GM18867 (cell line): ENCODE measurements around the gene MOB3B.

Experiments
- ATAC-seq: cut with Tn5 transposase; IDR thresholded peaks from one replicate; pipeline ENCODE4 v1.9.1; 2021; ENCODE audit warnings: mild to moderate bottlenecking, moderate library complexity; ENCODE audit not compliant: unreplicated experiment

MOB3B gene

GRCh38 chr9:27394154-27394825 lies 135.3 kb downstream of the MOB3B start:
- no peak for ATAC-seq

GRCh38 chr9:27393054-27393846 lies 136.4 kb downstream of the MOB3B start:
- ATAC-seq: no peak

GRCh38 chr9:27392451-27392850 lies 137.2 kb downstream of the MOB3B start:
- no peak for ATAC-seq

- no peak for ATAC-seq
These were observed 138.3 kb downstream of the MOB3B start for GRCh38 chr9:27391040-27391895.

GRCh38 chr9:27388150-27388549 lies 141.5 kb downstream of the MOB3B start:
- no peak for ATAC-seq

GRCh38 chr9:27387722-27388121 lies 141.9 kb downstream of the MOB3B start:
- no peak for ATAC-seq

- no peak for ATAC-seq
These were observed 143.0 kb downstream of the MOB3B start for GRCh38 chr9:27386571-27387091.

- no peak for ATAC-seq
These were observed 143.8 kb downstream of the MOB3B start for GRCh38 chr9:27385606-27386322.

GRCh38 chr9:27384262-27385014 lies 145.2 kb downstream of the MOB3B start:
- no peak for ATAC-seq

GRCh38 chr9:27383524-27383923 lies 146.1 kb downstream of the MOB3B start:
- ATAC-seq: peak; percentile 42

GRCh38 chr9:27382975-27383374 lies 146.6 kb downstream of the MOB3B start:
- ATAC-seq: no peak

- no peak for ATAC-seq
These were observed 147.3 kb downstream of the MOB3B start for GRCh38 chr9:27382308-27382707.

- ATAC-seq: no peak
These were observed 150.0 kb downstream of the MOB3B start for GRCh38 chr9:27379311-27380251.

- peak; percentile 87 for ATAC-seq
These were observed 151.7 kb downstream of the MOB3B start for GRCh38 chr9:27377811-27378456.

- ATAC-seq: peak; percentile 43
These were observed 152.3 kb downstream of the MOB3B start for GRCh38 chr9:27377147-27377807.

GRCh38 chr9:27373851-27374250 lies 155.8 kb downstream of the MOB3B start:
- ATAC-seq: no peak

- no peak for ATAC-seq
These were observed 157.0 kb downstream of the MOB3B start for GRCh38 chr9:27372615-27373014.

GRCh38 chr9:27371382-27371781 lies 158.2 kb downstream of the MOB3B start:
- no peak for ATAC-seq
